A673 (cell line): ENCODE data around the gene ARHGAP5. TPM values are rescaled to one million over a fixed set of nuclear protein-coding genes. Genes with fewer than 3 reads are reported as not detected.

Experiments
- BruUV-seq: library from RNA; stranded (reverse); fragments of 400-500 nt; replicated peaks from 2 replicates; lab custom pipeline; 2021; lab: Mats Ljungman, UMichigan
- CTCF ChIA-PET: fragments of 300-600 bp; sonication (Branson Sonifier 250); formaldehyde crosslinking; loops from one replicate; lab custom pipeline; 2022; ENCODE audit warnings: antibody characterized with exemption; lab: Charles Lee
- POLR2A ChIA-PET: fragments of 300-600 bp; sonication (Branson Sonifier 250); formaldehyde crosslinking; loops from one replicate; lab custom pipeline; 2022; ENCODE audit warnings: antibody characterized with exemption; ENCODE audit not compliant: low non-redundant PET; lab: Charles Lee
- DNase-seq: peaks from one replicate; pipeline ENCODE4 v3.0.0-alpha.2; 2015; ENCODE audit warnings: low spot score
- H3K27ac ChIP-seq: fragments of 200-600 bp; sonication (generic); 2 replicates; pipeline ENCODE4 v1.5.1; 2016; ENCODE audit warnings: mixed run types, low read depth, mild to moderate bottlenecking, mixed read lengths, antibody characterized with exemption, low read length; ENCODE audit not compliant: poor library complexity, severe bottlenecking
- H3K27me3 ChIP-seq: fragments of 200-600 bp; sonication (generic); replicated peaks from 2 replicates; pipeline ENCODE4 v1.6.1; 2017; ENCODE audit warnings: mixed run types, low read depth, mild to moderate bottlenecking, mixed read lengths, antibody characterized with exemption, low read length; ENCODE audit not compliant: insufficient read depth, poor library complexity
- H3K36me3 ChIP-seq: fragments of 200-600 bp; sonication (generic); 2 replicates; pipeline ENCODE4 v1.6.1; 2016; ENCODE audit warnings: mixed run types, mild to moderate bottlenecking, mixed read lengths, antibody characterized with exemption, low read length; ENCODE audit not compliant: insufficient read depth, poor library complexity, severe bottlenecking
- H3K4me1 ChIP-seq: fragments of 200-600 bp; sonication (generic); 2 replicates; pipeline ENCODE4 v1.6.1; 2017; ENCODE audit warnings: mixed run types, mild to moderate bottlenecking, mixed read lengths, antibody characterized with exemption, low read length; ENCODE audit not compliant: insufficient read depth, poor library complexity, severe bottlenecking
- H3K4me3 ChIP-seq: fragments of 200-600 bp; sonication (generic); 2 replicates; pipeline ENCODE4 v1.5.1; 2016; ENCODE audit warnings: low read depth, mixed run types, mild to moderate bottlenecking, mixed read lengths, low read length; ENCODE audit not compliant: poor library complexity, severe bottlenecking
- H3K9me3 ChIP-seq: fragments of 200-600 bp; sonication (generic); 2 replicates; pipeline ENCODE4 v1.6.1; 2016; ENCODE audit warnings: mixed run types, low read depth, mild to moderate bottlenecking, mixed read lengths, antibody characterized with exemption, low read length; ENCODE audit not compliant: poor library complexity, severe bottlenecking
- CTCF ChIP-seq: fragments of 300-800, 200-600 bp; sonication (generic); conservative IDR thresholded peaks from 2 replicates; pipeline ENCODE4 v1.5.1; 2017; ENCODE audit warnings: low read depth, mild to moderate bottlenecking, antibody characterized with exemption, low read length, moderate library complexity, mixed read lengths
- EZH2 ChIP-seq: fragments of 200-600 bp; sonication (generic); IDR thresholded peaks from 2 replicates; pipeline ENCODE4 v1.6.1; 2017; ENCODE audit warnings: borderline replicate concordance, low read depth, mild to moderate bottlenecking, mixed read lengths, antibody characterized with exemption, low read length; ENCODE audit not compliant: poor library complexity, severe bottlenecking
- intact Hi-C: fragments of 100-400 bp; cut with micrococcal nuclease; formaldehyde crosslinking; loops from one replicate; pipeline ENCODE4 v1.10.0; 2022; ENCODE audit not compliant: unreplicated experiment
- total RNA-seq: library from RNA; stranded (reverse); gene quantifications from 2 replicates; pipeline ENCODE4 v1.2.3, GENCODE V29; 2021

Gene ARHGAP5
- total RNA-seq, 1 experiment from 2014 or later, result 51.3 TPM

GRCh38 chr14:32201816-32202490 is 124.8 kb downstream of the ARHGAP5 start, which contains the start of gene RNU6-7:
TSS of gene RNU6-7 (plus strand) at chr14:32202045.
- no peaks in the 10 kb centered on the region for H3K27me3 ChIP-seq
- peak within 1 kb of the TSS; percentile 97 for H3K27ac ChIP-seq
- intact Hi-C loops, result no loop called here
- DNase-seq, result peak; percentile 75
- BruUV-seq, result no TSS peak
- CTCF ChIA-PET, result interaction anchor here (0.6 kb wide), 1 partner anchor 53 kb away, joined by 4 read pairs; no protein-coding TSS in a partner anchor
- POLR2A ChIA-PET, result interaction anchor here (0.7 kb wide), 1 partner anchor 558 kb away, joined by 4 read pairs; no protein-coding TSS in a partner anchor
- peak within 1 kb of the TSS; percentile 73 for H3K4me3 ChIP-seq
- no peaks in the 10 kb centered on the region for H3K36me3 ChIP-seq
- no peaks in the 10 kb centered on the region for H3K9me3 ChIP-seq
- TF ChIP-seq CTCF, result no peak
- no peak for TF ChIP-seq EZH2
- no peaks in the 10 kb centered on the region for H3K4me1 ChIP-seq

- ChIA-PET CTCF (interaction anchor here (0.6 kb wide), 1 partner anchor 53 kb away, joined by 4 read pairs; no protein-coding TSS in a partner anchor), POLR2A (interaction anchor here (0.7 kb wide), 1 partner anchor 558 kb away, joined by 4 read pairs; no protein-coding TSS in a partner anchor)
- peak; percentile 46 for DNase-seq
Observed at GRCh38 chr14:32202491-32202997, 125.4 kb downstream of the ARHGAP5 start.

More at GRCh38 chr14:32202491-32202997, 125.4 kb downstream of the ARHGAP5 start:
- intact Hi-C loops, result no loop called here
- Histone ChIP-seq H3K27me3 (no peaks in the 10 kb centered on the region), H3K9me3 (no peaks in the 10 kb centered on the region), H3K4me3 (peak overlapping the region; percentile 73), H3K27ac (peak overlapping the region; percentile 97), H3K36me3 (no peaks in the 10 kb centered on the region), H3K4me1 (no peaks in the 10 kb centered on the region)
- no TSS peak for BruUV-seq
- TF ChIP-seq EZH2 (no peak), CTCF (no peak)
